RKO (cell line): ENCODE measurements around the gene RUFY1.

Experiments
- DNase-seq: peaks from one replicate; pipeline ENCODE4 v3.0.0-alpha.2; 2016; ENCODE audit warnings: low spot score

The RUFY1 gene

DNA sequence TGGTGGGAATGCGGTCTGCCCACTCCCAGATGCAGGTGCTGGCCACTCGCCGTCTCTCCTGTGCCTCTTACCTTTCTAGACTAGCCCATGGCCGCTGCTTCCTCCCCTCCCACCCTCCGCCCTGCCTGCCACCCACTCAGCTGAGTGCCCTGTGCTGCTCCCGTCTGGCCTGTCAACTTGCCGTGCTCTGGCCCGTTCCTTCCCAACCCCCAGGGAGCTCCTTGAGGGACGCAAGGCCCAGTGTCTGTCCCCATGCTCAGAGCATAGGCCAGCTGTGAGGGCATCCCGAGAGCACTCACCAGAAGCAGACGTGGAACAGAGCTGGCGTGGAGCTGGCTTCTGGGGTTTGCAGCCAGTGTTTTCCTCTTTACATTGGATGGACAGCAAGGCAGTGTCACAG, 53.0 kb downstream of the RUFY1 start:
- no peak for DNase-seq

GRCh38 chr5:179605026-179605833, 54.9 kb downstream of the RUFY1 start:
- no peak for DNase-seq

DNA sequence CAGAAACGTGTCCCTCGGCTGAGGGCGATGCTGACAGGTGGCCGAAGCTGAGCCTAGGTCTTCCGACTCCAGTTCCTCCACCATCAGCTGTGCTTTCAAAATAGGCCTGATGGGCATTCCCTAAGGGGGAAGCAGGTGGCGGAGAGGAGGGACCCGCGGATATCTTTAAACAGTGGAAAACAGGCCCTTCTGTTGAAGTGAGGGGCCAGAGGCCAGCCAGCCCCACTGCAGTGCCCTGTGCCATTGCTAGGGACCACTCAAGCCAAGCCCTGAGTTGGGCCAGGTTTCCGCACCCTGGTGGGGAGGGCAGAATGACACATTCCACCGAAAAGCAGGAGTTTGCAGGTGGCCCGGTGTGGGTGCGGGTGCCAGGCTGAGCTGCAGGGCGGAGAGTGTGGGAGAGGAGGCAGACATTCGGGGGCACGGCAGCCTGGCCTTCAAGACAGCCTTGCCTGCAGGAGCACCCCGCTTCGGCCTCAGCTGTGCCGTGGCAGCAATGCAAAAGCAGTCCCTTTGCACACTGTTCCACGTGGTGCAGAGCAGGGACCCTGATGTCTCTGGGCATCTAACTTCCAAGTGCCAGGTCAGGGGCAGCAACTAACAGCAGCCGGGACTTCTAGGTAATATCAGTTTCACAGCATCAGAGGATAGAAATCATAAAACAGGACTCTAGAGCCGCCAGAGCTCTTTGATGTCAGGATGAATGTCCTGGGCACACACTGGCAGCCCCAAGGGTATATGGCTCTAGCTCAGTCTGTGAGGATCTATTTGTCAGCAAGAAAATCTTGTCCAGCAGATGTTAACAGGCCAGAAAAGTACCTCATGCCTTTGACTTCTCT, 55.9 kb downstream of the RUFY1 start:
- DNase-seq = no peak

DNA sequence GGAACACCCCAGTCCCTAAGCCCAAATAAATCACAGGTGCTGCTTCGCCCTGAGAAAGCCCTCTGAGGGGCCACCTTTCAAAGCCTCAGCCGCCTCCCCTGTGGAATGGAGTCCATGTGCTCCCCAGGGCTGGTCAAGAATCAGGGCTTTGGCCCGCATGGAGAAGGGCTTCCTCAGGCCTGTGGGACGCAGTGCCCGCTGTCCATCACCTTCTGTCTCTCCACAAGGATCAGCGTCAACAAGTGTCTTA, 56.5 kb downstream of the RUFY1 start:
- no peak for DNase-seq

DNA sequence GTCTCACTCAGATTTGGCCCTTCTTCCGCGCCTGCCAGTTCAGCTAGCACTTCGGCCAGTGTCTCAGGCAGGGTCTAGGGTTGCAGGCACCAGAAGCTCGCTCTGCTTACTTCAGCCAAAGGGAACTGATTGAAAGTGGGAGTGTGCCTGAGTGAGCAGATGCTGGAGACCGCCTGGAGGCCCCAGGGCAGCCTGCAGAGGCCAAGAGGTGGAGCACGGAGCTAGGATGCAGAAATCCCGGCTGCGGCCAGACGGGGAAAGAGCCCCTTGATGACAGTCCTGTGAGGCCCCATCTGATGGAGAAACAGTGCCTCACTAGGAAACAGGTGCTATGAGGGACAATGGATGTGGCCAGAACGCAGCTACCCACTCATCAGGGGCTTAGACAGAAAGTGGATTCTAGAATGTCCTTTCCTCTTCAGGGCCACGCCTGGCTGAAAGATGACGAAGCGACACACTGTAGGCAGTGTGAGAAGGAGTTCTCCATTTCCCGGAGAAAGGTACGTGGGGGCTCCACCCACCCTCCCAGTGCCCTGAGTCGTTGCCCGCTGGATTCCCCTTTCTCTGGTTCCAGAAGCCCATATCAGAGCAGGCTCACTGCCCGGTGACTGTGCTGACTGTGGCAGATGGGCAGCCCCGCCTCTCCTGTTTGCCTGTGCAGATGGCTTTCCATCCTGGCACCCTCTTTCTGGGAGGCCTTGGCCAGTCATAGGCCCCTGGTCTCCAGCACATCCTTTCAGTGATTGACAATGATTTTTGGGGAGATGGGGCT, 57.0 kb downstream of the RUFY1 start:
- no peak for DNase-seq

DNA sequence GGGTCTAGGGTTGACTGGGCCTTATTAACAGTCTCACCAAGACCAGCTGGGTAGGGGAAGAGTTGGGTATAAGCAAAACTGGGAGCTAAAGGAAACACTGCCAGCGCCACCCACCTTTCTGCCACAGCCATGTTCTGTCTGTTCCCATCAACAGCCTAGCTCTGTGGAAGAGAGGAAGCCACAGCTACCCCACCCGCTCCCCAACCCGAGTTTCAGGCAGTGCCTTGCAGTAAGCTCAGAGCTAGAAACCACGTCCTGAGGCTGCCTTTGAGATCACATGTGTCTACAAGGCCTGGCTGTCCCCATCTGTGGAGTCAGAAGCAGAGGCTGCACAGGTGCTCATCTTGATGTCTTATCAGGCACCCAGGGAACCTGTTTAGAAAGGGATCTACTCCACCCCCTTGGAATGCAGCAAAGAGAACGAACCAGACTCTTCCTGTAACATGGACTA, 57.8 kb downstream of the RUFY1 start:
- DNase-seq = no peak

DNA sequence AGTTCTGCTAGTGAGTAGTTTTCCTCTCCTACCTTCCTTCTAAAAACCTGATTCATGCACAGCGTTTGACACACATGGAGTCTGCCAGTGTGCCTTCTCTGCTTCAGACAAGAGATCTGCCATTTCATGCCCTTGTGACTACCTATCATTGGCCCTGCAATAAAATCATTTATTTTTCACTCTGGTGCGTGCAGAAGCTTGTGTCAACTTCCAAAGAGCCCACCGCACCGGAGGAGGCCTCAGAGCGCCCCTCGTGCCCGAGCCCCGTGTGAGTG, 59.4 kb downstream of the RUFY1 start:
- no peak for DNase-seq

DNA sequence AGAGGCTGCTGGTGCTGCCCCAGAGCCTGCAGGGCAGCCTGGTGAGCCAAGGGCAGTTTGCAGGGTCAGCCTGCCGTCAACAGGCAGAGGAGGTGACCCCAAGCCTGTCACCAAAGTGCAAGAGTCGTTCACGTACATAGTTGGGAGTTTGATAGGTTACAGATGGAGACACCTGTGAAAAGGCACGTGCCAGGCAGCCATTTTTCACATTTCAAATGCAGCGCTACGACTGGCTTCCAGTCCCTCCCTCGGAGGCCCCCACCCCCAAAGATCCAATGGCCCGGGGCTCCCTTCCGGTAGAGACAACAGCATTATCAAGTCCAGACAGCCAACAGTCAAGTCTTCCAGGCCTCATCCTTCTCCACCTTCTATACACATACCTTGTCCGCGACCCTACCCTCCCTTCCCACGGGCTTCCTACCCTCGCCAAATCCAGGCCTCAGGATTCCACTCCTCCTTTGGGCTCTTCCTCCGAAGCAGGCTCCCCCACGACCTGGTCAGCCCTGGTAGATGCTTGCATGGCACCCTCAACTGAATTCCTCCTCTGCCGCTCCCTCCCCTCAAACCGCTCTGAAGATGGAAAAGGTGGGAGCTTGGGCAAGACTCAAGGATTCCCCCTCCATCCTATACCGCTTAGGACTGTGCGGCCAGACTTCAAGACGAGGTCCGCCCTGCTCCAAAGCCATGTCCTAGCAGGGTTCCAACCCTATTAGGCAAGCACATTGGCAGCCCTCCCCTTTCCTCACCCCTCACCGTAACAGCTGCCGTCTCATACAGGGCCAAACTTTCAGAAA, 60.0 kb downstream of the RUFY1 start:
- DNase-seq = no peak

DNA sequence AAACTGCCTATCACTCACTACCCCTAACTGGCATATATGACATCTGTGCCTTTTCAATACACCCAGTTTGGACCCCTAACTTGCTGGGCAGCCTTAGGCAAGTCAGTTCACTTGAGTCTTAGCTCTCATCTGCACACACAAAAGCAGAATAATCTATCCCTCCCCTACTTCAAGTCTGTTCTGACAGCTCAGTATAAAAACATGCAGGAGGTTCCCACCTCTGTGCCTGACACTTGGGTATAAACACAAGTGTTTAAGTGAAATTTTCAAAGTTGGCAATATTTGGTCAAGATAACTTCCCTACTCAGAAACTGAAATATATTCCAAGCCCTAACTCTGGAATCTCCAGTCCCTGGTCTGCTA, 60.5 kb downstream of the RUFY1 start:
- no peak for DNase-seq

DNA sequence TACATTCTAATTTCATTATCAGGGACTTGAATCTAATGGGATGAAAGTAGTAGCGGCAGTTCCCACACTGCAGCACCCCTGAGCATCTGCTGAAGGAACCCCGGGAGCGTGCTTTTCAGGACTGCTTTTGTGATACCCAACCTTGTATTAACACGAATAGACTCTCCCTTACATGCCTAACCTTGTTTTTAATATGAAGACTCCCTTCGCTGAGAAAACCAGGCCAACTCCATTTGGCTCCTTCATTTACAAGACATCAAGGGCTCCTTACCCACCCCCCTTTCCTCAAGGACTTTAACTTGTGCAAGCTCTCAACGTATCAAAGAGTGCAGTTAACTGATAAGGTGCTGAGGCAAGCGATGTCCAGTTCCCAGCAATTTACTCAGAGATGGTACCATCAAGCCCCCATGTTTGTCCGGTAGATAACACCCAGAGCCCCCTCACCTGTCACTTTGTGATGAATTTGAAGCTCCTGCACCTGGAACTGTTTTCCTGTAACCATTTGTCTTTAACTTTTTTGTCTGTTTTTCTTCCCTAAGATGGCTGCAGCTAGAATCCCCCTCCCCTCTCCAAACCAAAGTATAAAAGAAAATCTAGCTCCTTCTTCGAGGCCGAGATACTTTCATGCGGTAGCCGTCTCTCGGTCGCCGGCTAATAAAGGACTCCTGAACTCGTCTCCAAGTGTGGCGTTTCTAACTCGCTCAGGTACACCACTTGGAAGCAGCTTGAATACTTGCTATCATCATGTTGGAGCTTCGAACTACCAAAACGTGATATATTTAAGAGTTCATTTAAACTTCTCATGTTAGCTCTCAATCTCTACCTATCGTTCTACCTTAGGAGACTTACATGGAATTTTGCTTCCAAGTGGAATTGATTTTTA, 62.5 kb downstream of the RUFY1 start:
- no peak for DNase-seq

- DNase-seq = no peak
Observed at GRCh38 chr5:179613460-179614071, 63.2 kb downstream of the RUFY1 start.

DNA sequence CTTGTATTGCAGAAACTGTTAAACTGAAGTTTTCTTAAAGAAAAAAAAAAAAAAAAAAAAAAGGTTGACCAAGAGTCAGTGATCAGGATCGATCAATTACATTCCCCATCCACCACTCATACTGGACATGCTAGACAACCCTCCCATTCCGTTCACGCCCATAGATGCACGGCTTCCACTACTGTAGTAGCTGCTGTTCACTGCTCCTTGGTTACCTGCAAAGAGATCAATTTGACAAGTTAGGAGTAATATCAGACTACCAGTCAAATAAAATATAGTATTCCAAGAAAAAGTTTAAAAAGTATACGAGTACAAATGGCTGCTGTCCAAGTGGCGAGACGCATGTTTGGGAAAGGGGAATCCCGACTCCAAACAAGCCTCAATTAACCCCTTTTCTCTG, 64.4 kb downstream of the RUFY1 start:
- no peak for DNase-seq

- DNase-seq = no peak
Observed at GRCh38 chr5:179615203-179615602, 64.8 kb downstream of the RUFY1 start.

DNA sequence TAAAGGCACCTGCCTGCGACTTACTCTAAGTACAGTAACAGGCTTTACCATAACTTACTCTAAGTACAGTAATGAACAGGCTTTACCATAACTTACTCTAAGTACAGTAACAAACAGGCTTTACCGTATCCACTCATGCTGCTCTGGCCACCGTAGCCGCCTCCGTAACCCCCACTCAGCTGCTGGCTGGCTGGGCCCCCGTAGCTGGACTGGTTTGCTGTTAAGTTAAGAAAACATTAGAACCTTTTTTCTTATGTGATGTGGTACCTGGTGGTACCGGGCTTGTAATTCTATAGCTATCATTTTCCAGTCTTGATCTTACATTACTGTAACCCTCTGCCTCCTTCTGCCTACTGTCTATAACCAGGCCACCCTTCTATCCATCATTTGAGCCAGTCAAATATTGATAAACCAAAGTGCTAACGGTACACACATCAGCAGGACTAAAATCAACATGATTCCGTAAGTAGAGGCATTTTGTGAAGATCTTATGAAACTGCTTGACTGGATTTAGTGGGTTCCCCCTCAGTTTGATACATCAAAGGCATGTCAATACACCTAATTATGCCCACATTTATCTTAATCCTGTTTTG, 65.7 kb downstream of the RUFY1 start:
- DNase-seq = no peak

- no peak for DNase-seq
Observed at GRCh38 chr5:179617930-179618329, 67.6 kb downstream of the RUFY1 start.

- DNase-seq = no peak
Observed at GRCh38 chr5:179618923-179619554, 68.7 kb downstream of the RUFY1 start.

DNA sequence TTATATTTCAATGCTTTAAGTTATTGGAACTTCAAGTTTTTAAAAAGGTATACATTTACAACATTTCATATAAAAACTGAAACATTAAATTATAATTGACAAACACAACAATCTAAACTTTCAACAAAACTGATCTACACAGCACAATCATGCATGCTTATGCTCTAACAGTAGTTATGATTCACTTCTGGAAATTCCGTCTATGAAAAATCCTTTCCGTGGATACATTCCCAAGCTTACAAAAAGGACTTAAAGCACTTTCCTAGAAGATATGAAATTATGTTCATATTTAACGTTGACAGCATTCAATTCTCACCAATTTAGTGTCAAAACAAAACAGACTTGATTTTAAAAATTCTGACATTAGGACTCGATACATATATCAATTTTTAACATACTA, 69.4 kb downstream of the RUFY1 start:
- peak; percentile 57 for DNase-seq

DNA sequence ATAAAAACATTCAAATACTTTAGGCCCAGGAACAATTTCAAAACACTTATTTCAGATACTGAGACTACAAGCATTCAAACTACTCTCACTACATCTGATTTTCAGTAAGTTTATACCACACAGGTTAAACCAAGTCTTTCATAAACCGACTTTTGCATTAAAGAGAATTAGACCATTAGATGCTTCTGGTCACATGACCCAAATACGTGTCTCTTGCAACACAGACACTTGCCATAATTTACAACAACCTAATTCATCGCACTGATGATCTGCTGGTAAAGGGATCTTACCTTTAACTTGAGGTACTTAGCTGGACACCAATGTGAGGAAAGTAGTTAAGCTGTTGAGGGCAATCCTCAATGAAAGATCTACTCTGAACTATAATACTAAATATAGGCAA, 69.9 kb downstream of the RUFY1 start:
- no peak for DNase-seq

- DNase-seq = peak; percentile 77
Observed at GRCh38 chr5:179620703-179621350, 70.5 kb downstream of the RUFY1 start.
